Stimulated activated CD4-positive, alpha-beta T cell treated with anti-CD3 and anti-CD28 coated beads, Interleukin-15, amount 100 ng/mL, for 48 hours (primary cell): ENCODE data around the gene TBX3.

Source experiments
- DNase-seq, 2 donors: peaks; one replicate each; pipeline ENCODE4 v3.0.0-alpha.2; 2020; ENCODE audit warnings: low read depth in 2 of 2

TBX3 gene

DNA sequence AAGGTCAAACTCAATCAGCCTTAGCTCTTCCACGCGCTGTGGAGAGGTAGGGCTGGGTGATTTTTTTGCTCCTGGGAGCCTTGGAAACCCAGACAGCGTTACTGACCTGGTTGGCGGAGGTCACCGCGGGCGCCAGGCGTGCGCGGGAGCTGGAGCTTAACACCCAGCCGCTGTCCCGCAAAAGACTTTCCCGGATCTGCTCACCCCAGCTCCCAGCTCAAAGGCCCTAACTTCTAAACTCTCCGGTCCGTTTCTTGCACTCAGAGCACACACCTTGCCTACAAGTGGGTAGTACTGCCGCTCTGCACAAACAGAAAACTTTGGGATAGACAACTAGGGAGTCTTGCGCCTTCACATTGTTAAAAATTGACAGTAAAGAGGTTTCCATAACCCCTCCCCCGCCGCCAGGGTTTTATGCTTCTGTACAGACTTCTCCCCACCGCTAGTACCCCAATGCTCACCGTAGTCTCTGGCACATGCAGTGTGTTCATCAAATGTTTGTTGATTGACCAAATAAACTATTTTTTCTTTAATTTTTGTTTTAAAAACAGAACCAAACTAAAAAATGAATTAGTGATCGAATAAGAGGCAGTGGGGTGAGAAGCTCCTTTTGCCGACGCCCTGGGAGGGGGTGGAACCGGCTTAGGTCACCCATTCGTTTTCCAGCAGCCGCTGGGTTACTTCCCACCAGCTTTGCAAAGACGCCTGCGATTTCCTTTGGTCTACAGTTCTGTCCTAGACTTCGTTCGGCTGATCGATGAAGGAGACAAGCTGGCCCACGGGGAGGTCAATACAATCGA is 12.7 kb upstream of the TBX3 start:
- DNase-seq: no peak

GRCh38 chr12:114695305-114695592 is 11.3 kb upstream of the TBX3 start:
- no peak for DNase-seq

- DNase-seq: no peak
These were observed 10.7 kb upstream of the TBX3 start for GRCh38 chr12:114694436-114695304.

GRCh38 chr12:114693532-114693931 is 9.6 kb upstream of the TBX3 start:
- no peak for DNase-seq

GRCh38 chr12:114693059-114693531 is 9.1 kb upstream of the TBX3 start:
- DNase-seq: no peak

- no peak for DNase-seq
These were observed 8.4 kb upstream of the TBX3 start for GRCh38 chr12:114692186-114693058.

DNA sequence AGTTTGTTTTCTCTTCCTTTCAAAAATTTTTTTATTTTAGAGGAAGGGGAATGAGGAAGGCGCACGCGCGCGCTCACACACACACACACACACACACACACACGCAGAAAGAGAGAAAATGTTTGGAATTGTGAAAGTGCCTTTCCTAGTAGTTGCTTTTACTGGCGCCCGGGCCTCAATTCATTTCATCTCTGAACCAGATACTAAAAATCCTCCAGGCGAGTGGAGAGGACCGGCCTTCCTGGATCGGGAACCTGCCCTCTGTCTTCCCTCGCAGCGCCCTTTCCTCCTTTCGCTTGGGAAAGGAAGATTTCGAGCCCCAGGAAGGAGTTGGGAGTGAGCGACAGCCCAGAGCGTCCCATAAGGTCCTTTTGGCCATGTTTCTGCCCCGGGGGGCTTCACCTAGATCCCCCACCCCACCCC is 7.8 kb upstream of the TBX3 start:
- no peak for DNase-seq

DNA sequence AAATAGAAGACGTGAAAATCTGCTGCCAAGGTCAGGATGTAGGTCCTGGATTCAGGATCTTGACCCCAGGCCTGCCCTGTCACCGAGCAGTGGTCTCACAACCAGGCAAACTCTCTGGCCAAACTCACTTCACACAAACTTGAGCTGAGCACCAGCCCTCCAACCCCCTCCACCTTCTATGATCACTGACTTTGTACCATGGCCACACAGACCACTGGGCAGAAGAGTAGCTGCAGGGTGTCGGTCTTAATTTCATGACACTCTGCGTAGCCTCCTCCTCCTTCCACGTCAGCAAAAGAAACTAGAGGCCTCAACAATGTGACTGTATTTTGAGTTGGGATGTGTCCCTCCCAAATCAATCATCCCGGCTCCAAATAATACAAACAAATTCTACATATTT is 7.2 kb upstream of the TBX3 start:
- DNase-seq: no peak

GRCh38 chr12:114690267-114691135 is 6.5 kb upstream of the TBX3 start:
- DNase-seq: no peak

DNA sequence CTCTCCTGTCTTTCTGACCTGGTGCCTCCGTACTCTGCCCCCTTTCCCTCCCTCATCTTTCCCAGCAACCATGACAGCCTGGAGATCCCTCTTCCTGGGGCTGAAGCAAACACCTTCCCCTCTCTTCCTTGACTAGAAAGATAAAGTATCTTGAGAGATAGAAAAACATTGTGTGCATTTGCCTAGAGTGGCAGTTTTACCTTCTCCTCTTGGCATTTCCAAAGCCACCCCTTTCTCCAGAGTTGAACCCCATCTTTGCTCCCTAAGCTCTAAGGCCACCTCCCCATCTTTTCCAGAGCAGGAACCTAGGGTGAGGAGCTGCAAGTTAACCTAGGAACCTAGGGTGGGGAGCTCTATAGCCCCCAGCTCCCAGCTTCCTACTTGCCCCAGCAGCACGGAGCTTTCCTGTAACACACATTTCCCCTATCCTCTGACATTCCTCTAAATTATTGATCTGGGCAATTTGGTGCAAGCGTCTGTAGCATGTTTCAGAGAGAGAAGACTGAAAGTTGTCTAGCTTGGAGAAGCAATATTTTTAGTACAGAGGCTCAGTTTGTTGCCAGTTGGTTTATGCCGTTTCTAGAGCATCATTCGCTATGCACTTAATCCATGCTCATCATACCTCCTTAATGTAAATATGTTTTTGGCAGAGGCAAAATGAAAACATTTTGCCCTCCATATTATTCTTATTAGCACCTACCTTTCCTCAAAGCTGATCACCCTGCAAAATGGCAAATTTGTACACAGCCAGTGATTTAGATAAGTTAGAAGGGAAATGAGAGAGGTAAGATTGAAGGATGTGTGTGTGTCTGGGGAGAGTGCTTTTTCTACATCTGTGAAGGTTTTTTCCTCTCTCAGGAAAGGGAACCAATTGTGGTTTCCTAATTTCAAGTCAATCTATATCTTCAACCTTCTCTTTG is 5.4 kb upstream of the TBX3 start:
- no peak for DNase-seq

- DNase-seq: no peak
These were observed 4.4 kb upstream of the TBX3 start for GRCh38 chr12:114688256-114688845.

DNA sequence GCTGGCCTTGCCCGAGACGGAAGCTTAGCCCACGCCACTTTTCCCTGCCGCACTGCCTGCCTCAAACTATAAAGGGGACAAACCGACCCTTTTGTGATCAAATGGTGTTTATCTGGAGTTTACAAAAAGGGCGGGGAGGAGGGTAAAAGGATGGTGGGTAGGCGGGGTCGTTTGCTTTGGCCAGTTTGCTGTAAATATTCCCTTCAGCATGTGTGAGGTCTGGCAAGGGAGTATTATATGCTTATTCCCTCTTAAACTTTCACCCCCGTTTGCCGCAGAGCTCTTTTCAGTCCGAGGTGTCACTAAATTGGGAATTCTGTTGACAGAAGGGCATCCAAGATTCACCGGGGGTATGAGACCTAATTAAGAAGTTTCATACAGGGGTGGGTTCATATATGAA is 3.8 kb upstream of the TBX3 start:
- no peak for DNase-seq

GRCh38 chr12:114686773-114687500 is 3.0 kb upstream of the TBX3 start:
- DNase-seq: no peak

DNA sequence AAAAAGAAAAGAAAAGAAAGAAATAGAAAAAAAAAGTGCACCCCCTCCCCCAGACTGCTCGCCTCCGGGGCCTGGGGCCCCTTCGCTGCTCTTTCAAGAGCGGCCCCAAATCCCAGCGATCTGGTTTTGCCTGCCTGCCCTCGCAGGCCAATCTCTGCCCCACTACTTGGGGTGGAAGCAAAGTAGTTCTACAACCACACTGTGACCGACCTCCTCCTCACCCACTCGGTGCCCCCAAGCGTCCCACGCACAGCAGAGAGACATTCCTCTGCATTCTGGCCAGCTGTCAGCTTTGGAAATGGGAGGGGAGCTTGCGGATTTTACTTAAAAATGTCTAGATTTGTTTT is 2.4 kb upstream of the TBX3 start:
- DNase-seq: no peak

GRCh38 chr12:114685869-114686268 is 1.9 kb upstream of the TBX3 start:
- no peak for DNase-seq

DNA sequence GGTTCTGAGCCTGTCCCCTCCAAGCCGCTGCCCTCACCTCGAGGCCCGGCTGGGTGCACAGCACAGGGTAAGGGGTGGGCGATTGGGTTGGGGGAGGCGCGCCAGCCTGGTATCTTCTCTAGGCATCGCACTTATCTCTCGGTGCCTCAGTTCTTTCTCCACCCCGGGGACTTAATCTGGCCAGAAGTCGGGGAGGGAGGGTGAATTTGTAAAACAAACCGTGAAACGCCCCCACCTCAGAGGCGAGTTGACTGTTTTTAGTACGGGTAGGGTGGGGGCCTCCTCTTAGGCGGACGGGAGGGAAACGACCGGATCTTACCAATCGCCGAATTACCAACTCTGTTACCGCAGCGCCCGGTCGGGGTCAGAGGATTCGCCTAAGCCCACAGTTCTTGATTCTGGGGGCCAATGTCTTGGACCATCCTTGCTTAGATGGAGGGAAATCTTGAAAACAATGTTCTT is 1.4 kb upstream of the TBX3 start:
- no peak for DNase-seq

GRCh38 chr12:114684870-114685273 is 897 bp upstream of the TBX3 start:
- DNase-seq: no peak

GRCh38 chr12:114683709-114684097 is 272 bp downstream of the TBX3 start:
- no peak for DNase-seq
